Measurements from ENCODE around the gene PDIA6. TPM values are rescaled to one million over a fixed set of nuclear protein-coding genes. Genes with fewer than 3 reads are reported as not detected.

The PDIA6 gene
- total RNA-seq, 1 donor from 2014 or later: 109 TPM

GRCh38 chr2:10837298-10838266, 25.0 kb upstream of the PDIA6 start:
- ChIA-PET CTCF (interaction anchor here (1.6 kb wide), 1 partner anchor 747 kb away, joined by 3 read pairs; no protein-coding TSS in a partner anchor), POLR2A (no interaction called here)
- no peak overlapping the region for H3K27ac Mint-ChIP-seq
- no peak overlapping the region for H3K4me3 Mint-ChIP-seq
- DNase-seq (no peak), ATAC-seq (ENCODE audit: low read depth) (no peak)
- TF ChIP-seq CTCF (IDR thresholded peaks at IDR 0.05): no peak
- H3K27me3 Mint-ChIP-seq: peaks cover 11% of the 10 kb centered on the region
- H3K9me3 Mint-ChIP-seq: peaks cover 23% of the 10 kb centered on the region
- peaks cover 1% of the 10 kb centered on the region for H3K36me3 Mint-ChIP-seq (ENCODE audit: low read depth)
- intact Hi-C loops (cut with micrococcal nuclease): loop anchor here (10.0 kb wide), 1 partner anchor 397 kb away; no protein-coding TSS in a partner anchor
- peaks cover under 1% of the 10 kb centered on the region for H3K4me1 Mint-ChIP-seq

DNA sequence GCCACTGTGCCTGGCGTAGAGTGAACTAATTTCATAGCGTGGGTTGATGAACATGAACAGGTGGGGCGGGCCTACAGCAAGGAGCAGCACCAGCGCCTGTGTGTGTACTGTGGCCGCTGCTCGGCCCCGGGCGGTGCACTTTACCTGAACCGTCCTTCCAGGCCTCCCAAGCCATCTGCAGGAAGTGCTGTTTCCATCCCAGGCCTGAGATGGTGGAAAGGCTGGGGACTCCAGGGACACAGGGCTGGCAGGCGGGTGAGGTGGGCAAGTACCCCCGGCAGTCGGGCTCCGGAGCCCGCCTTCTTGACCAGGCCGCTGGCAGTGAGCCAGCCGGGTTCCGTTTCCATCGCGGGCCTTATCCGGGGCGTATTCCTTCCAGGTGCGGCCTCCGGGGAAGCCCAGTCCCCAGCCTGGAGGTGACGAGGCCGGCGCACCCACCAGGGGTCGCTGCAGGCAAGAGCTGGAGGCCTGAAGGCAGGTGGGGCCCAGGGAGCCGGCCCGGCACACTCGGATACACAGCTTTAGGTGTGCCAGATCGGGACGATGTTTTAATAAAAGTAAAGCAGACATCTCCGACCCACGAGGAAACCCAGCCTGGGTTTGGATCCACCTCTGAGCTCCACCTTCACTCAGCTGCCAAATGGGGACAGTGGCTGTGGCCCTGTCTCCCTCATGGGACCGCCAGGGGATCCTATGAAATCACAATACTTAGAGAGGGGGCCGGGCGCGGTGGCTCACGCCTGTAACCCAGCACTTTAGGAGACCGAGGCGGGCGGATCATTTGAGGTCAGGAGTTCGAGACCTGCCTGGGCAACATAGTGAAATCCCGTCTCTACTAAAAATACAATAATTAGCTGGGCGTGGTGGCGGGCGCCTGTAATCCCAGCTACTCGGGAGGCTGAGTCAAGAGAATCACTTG, 22.7 kb upstream of the PDIA6 start:
- peaks cover 5% of the 10 kb centered on the region for H3K9me3 Mint-ChIP-seq
- CTCF ChIA-PET: interaction anchor here (1.0 to 1.5 kb wide), 7 partner anchors 9 to 747 kb away, joined by 3 to 8 read pairs (median 4); partner anchors contain the start of gene PDIA6
- DNase-seq (peak; percentile 65), ATAC-seq (ENCODE audit: low read depth) (peak; percentile 67)
- peaks cover 25% of the 10 kb centered on the region for H3K27me3 Mint-ChIP-seq
- H3K27ac Mint-ChIP-seq: no peak overlapping the region
- POLR2A ChIA-PET: interaction anchor here (0.6 to 0.7 kb wide), 2 partner anchors 19 to 642 kb away, joined by 5 to 7 read pairs; no protein-coding TSS in a partner anchor
- no peak overlapping the region for H3K4me3 Mint-ChIP-seq
- no peaks in the 10 kb centered on the region for H3K36me3 Mint-ChIP-seq (ENCODE audit: low read depth)
- peaks cover 8% of the 10 kb centered on the region for H3K4me1 Mint-ChIP-seq
- intact Hi-C loops (cut with micrococcal nuclease): loop anchor here (1.0 to 10.0 kb wide), 4 partner anchors 65 to 612 kb away; no protein-coding TSS in a partner anchor
- TF ChIP-seq CTCF (IDR thresholded peaks at IDR 0.05): peak; percentile 21

- ATAC-seq (ENCODE audit: low read depth) (no peak), DNase-seq (no peak)
- no peak overlapping the region for H3K4me3 Mint-ChIP-seq
- intact Hi-C loops (cut with micrococcal nuclease): loop anchor here (2.0 to 10.0 kb wide), 2 partner anchors 67 to 401 kb away; no protein-coding TSS in a partner anchor
- ChIA-PET POLR2A (no interaction called here), CTCF (interaction anchor here (2.3 to 2.5 kb wide), 2 partner anchors 8 to 296 kb away, joined by 12 to 22 read pairs; no protein-coding TSS in a partner anchor)
- no peak overlapping the region for H3K27ac Mint-ChIP-seq
- H3K9me3 Mint-ChIP-seq: no peaks in the 10 kb centered on the region
- TF ChIP-seq CTCF (IDR thresholded peaks at IDR 0.05): no peak
- peaks cover 35% of the 10 kb centered on the region for H3K27me3 Mint-ChIP-seq
- no peaks in the 10 kb centered on the region for H3K36me3 Mint-ChIP-seq (ENCODE audit: low read depth)
- peaks cover 8% of the 10 kb centered on the region for H3K4me1 Mint-ChIP-seq
Measured at GRCh38 chr2:10834068-10834655, 21.6 kb upstream of the PDIA6 start.

DNA sequence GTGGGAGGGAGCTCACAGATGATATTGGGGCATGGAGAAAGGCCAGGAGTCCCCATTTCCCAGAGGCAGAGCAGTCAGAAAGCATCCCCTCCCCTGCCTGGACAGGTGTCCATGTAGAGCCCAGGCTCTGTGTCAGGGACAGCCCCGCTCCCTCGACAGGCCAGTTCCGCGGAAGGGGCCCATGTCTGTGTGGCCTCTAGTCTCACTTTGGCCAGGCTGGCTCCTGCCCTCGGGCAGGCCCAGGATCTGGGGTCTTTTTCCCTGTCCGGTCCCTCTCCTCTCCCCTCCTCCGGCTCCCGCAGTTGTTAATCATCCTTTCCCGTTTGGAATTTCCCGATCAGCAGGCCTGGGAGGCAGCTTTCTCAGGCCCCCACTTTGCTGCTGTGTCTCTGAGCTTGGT, 20.4 kb upstream of the PDIA6 start:
- intact Hi-C loops (cut with micrococcal nuclease): loop anchor here (10.0 kb wide), 1 partner anchor 402 kb away; no protein-coding TSS in a partner anchor
- Mint-ChIP-seq H3K36me3 (ENCODE audit: low read depth) (no peaks in the 10 kb centered on the region), H3K27ac (no peak overlapping the region), H3K4me1 (peaks cover 8% of the 10 kb centered on the region), H3K9me3 (no peaks in the 10 kb centered on the region), H3K4me3 (no peak overlapping the region), H3K27me3 (peaks cover 38% of the 10 kb centered on the region)
- DNase-seq (no peak), ATAC-seq (ENCODE audit: low read depth) (no peak)
- POLR2A ChIA-PET: interaction anchor here (1.5 kb wide), 1 partner anchor 21 kb away, joined by 3 read pairs; no protein-coding TSS in a partner anchor
- no peak for TF ChIP-seq CTCF (IDR thresholded peaks at IDR 0.05)
- CTCF ChIA-PET: interaction anchor here (0.6 to 2.5 kb wide), 10 partner anchors 10 to 751 kb away, joined by 3 to 22 read pairs (median 4); partner anchors contain the start of gene PDIA6

Data from activated B cell treated with CpG ODN at 0.5 μM for 24 hours (primary cell).